Suprapubic skin (tissue), 4 donors: ENCODE data around the gene CORO1A. TPM values are rescaled to one million over a fixed set of nuclear protein-coding genes. Genes with fewer than 3 reads are reported as not detected.
"Not testable (repeated sequence)": the region's sequence is repeated elsewhere in the genome, so short reads cannot be mapped to it uniquely, and the experiment has no call there.

Source experiments
- DNase-seq, 2 donors: peaks; one replicate each; pipeline ENCODE4 v3.0.0-alpha.2; 2019; ENCODE audit warnings: low spot score in 2 of 2
- H3K27ac ChIP-seq: fragments of 200-600 bp; sonication (generic); one replicate; pipeline ENCODE4 v1.5.1; 2019
- H3K27me3 ChIP-seq: fragments of 200-600 bp; sonication (generic); one replicate; pipeline ENCODE4 v1.5.1; 2019
- H3K36me3 ChIP-seq: fragments of 200-600 bp; sonication (generic); one replicate; pipeline ENCODE4 v1.5.1; 2019
- H3K4me1 ChIP-seq: fragments of 200-600 bp; sonication (generic); one replicate; pipeline ENCODE4 v1.5.1; 2019
- H3K4me3 ChIP-seq: fragments of 200-600 bp; sonication (generic); one replicate; pipeline ENCODE4 v1.5.1; 2019; ENCODE audit warnings: mild to moderate bottlenecking
- H3K9me3 ChIP-seq: fragments of 200-600 bp; sonication (generic); one replicate; pipeline ENCODE4 v1.5.1; 2019
- WGBS: methylation state at CpG from one replicate; pipeline ENCODE4 v1.1.5; 2018; 5-methylcytosine and 5-hydroxymethylcytosine counted together
- total RNA-seq, 4 donors: library from RNA; depleted of rRNA; stranded (reverse); fragments of >200 nt; gene quantifications; one replicate each; pipeline ENCODE4 v1.1.0, GENCODE V29; 2016

Gene CORO1A
- total RNA-seq, 4 donors from 2014 or later: 14.5 to 25.3 (median 19.3) TPM

GRCh38 chr16:30209032-30209431 lies 25.6 kb downstream of the CORO1A start:
- not testable (repeated sequence) for H3K4me3 ChIP-seq, H3K27me3 ChIP-seq, H3K9me3 ChIP-seq, H3K27ac ChIP-seq, H3K4me1 ChIP-seq, H3K36me3 ChIP-seq
- DNase-seq: peak; percentile 68 to 69
- 0% methylated on average over 4 of the region's 6 CpGs for WGBS

GRCh38 chr16:30211414-30211813 lies 28.0 kb downstream of the CORO1A start:
- not testable (repeated sequence) for H3K27ac ChIP-seq, H3K4me1 ChIP-seq, H3K9me3 ChIP-seq, DNase-seq, H3K4me3 ChIP-seq, H3K36me3 ChIP-seq, H3K27me3 ChIP-seq
- WGBS: no CpG with 5 or more reads among the region's 4 CpGs

- not testable (repeated sequence) for H3K4me1 ChIP-seq, H3K4me3 ChIP-seq, H3K27me3 ChIP-seq, H3K36me3 ChIP-seq, H3K27ac ChIP-seq, H3K9me3 ChIP-seq
- whole genome bisulfite sequencing: 60% methylated on average over 1 of the region's 5 CpGs
- DNase-seq: peak; percentile 10 to 63
Observed at GRCh38 chr16:30217082-30217481, 33.7 kb downstream of the CORO1A start.

Other genes with a start within 250 kb of the CORO1A start
- 100 to 1,000 TPM in 3 of 4 donors, 10 to 100 TPM in 1; 78.0 to 109 (median 106) TPM for gene TMEM219, start 221.5 kb upstream of the CORO1A start, total RNA-seq
- 10 to 100 TPM; 29.1 to 54.4 (median 39.1) TPM for gene TAOK2, start 209.7 kb upstream of the CORO1A start, total RNA-seq
- gene HIRIP3, start 188.0 kb upstream of the CORO1A start, total RNA-seq: 10 to 100 TPM; 14.6 to 29.3 (median 21.7) TPM
- gene INO80E, start 187.4 kb upstream of the CORO1A start, total RNA-seq: 10 to 100 TPM; 48.2 to 58.7 (median 51.0) TPM
- gene DOC2A, start 172.6 kb upstream of the CORO1A start, total RNA-seq: under 1 TPM in 1 of 4 donors, not detected in 3; 0.42 TPM
- not detected for gene C16orf92, start 160.4 kb upstream of the CORO1A start, total RNA-seq
- gene TLCD3B, start 152.3 kb upstream of the CORO1A start, total RNA-seq: 1 to 10 TPM in 1 of 4 donors, under 1 TPM in 1, not detected in 2; 0.81 to 1.4 TPM
- gene ALDOA, start 117.8 kb upstream of the CORO1A start, total RNA-seq: 100 to 1,000 TPM; 794 to 967 (median 870) TPM
- 10 to 100 TPM; 52.0 to 66.0 (median 61.2) TPM for gene PPP4C, start 107.6 kb upstream of the CORO1A start, total RNA-seq
- gene TBX6, start 91.7 kb upstream of the CORO1A start, total RNA-seq: 1 to 10 TPM; 2.7 to 7.6 (median 4.7) TPM
- 100 to 1,000 TPM; 138 to 197 (median 195) TPM for gene YPEL3, start 87.4 kb upstream of the CORO1A start, total RNA-seq
- 10 to 100 TPM in 3 of 4 donors, 1 to 10 TPM in 1; 8.7 to 40.0 (median 12.5) TPM for gene GDPD3, start 70.1 kb upstream of the CORO1A start, total RNA-seq
- gene MAPK3, start 60.4 kb upstream of the CORO1A start, total RNA-seq: 10 to 100 TPM; 34.1 to 62.4 (median 60.1) TPM
- gene BOLA2B, start 10.1 kb downstream of the CORO1A start, total RNA-seq: 100 to 1,000 TPM in 3 of 4 donors, 10 to 100 TPM in 1; 72.7 to 434 (median 197) TPM
- gene SLX1A, start 10.3 kb downstream of the CORO1A start, total RNA-seq: 10 to 100 TPM; 27.3 to 56.2 (median 44.9) TPM
- gene SULT1A3, start 15.7 kb downstream of the CORO1A start, total RNA-seq: 10 to 100 TPM in 1 of 4 donors, 1 to 10 TPM in 2, not detected in 1; 4.8 to 24.6 (median 7.8) TPM
- gene NPIPB13, start 64.9 kb downstream of the CORO1A start, total RNA-seq: 10 to 100 TPM in 1 of 4 donors, 1 to 10 TPM in 3; 2.5 to 12.8 (median 4.7) TPM
- gene CD2BP2, start 171.7 kb downstream of the CORO1A start, total RNA-seq: 10 to 100 TPM; 21.6 to 34.9 (median 27.7) TPM
- gene TBC1D10B, start 186.9 kb downstream of the CORO1A start, total RNA-seq: 10 to 100 TPM; 34.4 to 43.2 (median 38.4) TPM
- not detected for gene MYL11, start 191.2 kb downstream of the CORO1A start, total RNA-seq
- 1 to 10 TPM in 2 of 4 donors, under 1 TPM in 1, not detected in 1; 0.52 to 2.3 (median 1.3) TPM for gene SEPTIN1, start 199.0 kb downstream of the CORO1A start, total RNA-seq
- gene ZNF48, start 211.8 kb downstream of the CORO1A start, total RNA-seq: 10 to 100 TPM in 1 of 4 donors, 1 to 10 TPM in 3; 6.3 to 12.1 (median 8.1) TPM
- 10 to 100 TPM in 1 of 4 donors, 1 to 10 TPM in 3; 4.9 to 14.3 (median 7.3) TPM for gene ZNF771, start 224.0 kb downstream of the CORO1A start, total RNA-seq
- 10 to 100 TPM; 17.2 to 26.0 (median 20.0) TPM for gene DCTPP1, start 246.4 kb downstream of the CORO1A start, total RNA-seq